ENCODE data around the gene GFRA1.
"Not testable (repeated sequence)": the region's sequence is repeated elsewhere in the genome, so short reads cannot be mapped to it uniquely, and the experiment has no call there.

Gene GFRA1

GRCh38 chr10:116183733-116184511 lies 89.1 kb downstream of the GFRA1 start:
- no peaks in the 10 kb centered on the region for H3K9me3 ChIP-seq (ENCODE audit: control insufficient read depth, low read length)
- no peaks in the 10 kb centered on the region for H3K36me3 ChIP-seq (ENCODE audit: control insufficient read depth, insufficient read depth, low read length)
- no peaks in the 10 kb centered on the region for H3K27me3 ChIP-seq (ENCODE audit: control insufficient read depth, insufficient read depth, low read length)
- no peak overlapping the region for H3K4me3 ChIP-seq (ENCODE audit: low read length)
- H3K9ac ChIP-seq (ENCODE audit: low read length): no peak overlapping the region
- H3K4me1 ChIP-seq (ENCODE audit: control insufficient read depth, insufficient read depth, low read length): no peaks in the 10 kb centered on the region

- H3K36me3 ChIP-seq (ENCODE audit: control insufficient read depth, insufficient read depth, low read length): no peaks in the 10 kb centered on the region
- no peaks in the 10 kb centered on the region for H3K27me3 ChIP-seq (ENCODE audit: control insufficient read depth, insufficient read depth, low read length)
- no peaks in the 10 kb centered on the region for H3K9me3 ChIP-seq (ENCODE audit: control insufficient read depth, low read length)
- no peaks in the 10 kb centered on the region for H3K4me1 ChIP-seq (ENCODE audit: control insufficient read depth, insufficient read depth, low read length)
- H3K9ac ChIP-seq (ENCODE audit: low read length): no peak overlapping the region
- H3K4me3 ChIP-seq (ENCODE audit: low read length): no peak overlapping the region
Measured at GRCh38 chr10:116182426-116182825, 90.6 kb downstream of the GFRA1 start.

GRCh38 chr10:116178086-116178605 lies 94.9 kb downstream of the GFRA1 start:
- Histone ChIP-seq H3K27me3 (ENCODE audit: control insufficient read depth, insufficient read depth, low read length) (no peaks in the 10 kb centered on the region), H3K9me3 (ENCODE audit: control insufficient read depth, low read length) (no peaks in the 10 kb centered on the region), H3K36me3 (ENCODE audit: control insufficient read depth, insufficient read depth, low read length) (no peaks in the 10 kb centered on the region), H3K4me3 (ENCODE audit: low read length) (no peak overlapping the region), H3K4me1 (ENCODE audit: control insufficient read depth, insufficient read depth, low read length) (no peaks in the 10 kb centered on the region), H3K9ac (ENCODE audit: low read length) (no peak overlapping the region)

- no peaks in the 10 kb centered on the region for H3K36me3 ChIP-seq (ENCODE audit: control insufficient read depth, insufficient read depth, low read length)
- no peaks in the 10 kb centered on the region for H3K4me1 ChIP-seq (ENCODE audit: control insufficient read depth, insufficient read depth, low read length)
- H3K4me3 ChIP-seq (ENCODE audit: low read length): no peak overlapping the region
- no peaks in the 10 kb centered on the region for H3K9me3 ChIP-seq (ENCODE audit: control insufficient read depth, low read length)
- H3K27me3 ChIP-seq (ENCODE audit: control insufficient read depth, insufficient read depth, low read length): no peaks in the 10 kb centered on the region
- H3K9ac ChIP-seq (ENCODE audit: low read length): no peak overlapping the region
Measured at GRCh38 chr10:116175231-116175630, 97.8 kb downstream of the GFRA1 start.

GRCh38 chr10:116171505-116171904 lies 101.5 kb downstream of the GFRA1 start:
- no peaks in the 10 kb centered on the region for H3K36me3 ChIP-seq (ENCODE audit: control insufficient read depth, insufficient read depth, low read length)
- H3K4me3 ChIP-seq (ENCODE audit: low read length): no peak overlapping the region
- H3K27me3 ChIP-seq (ENCODE audit: control insufficient read depth, insufficient read depth, low read length): no peaks in the 10 kb centered on the region

DNA sequence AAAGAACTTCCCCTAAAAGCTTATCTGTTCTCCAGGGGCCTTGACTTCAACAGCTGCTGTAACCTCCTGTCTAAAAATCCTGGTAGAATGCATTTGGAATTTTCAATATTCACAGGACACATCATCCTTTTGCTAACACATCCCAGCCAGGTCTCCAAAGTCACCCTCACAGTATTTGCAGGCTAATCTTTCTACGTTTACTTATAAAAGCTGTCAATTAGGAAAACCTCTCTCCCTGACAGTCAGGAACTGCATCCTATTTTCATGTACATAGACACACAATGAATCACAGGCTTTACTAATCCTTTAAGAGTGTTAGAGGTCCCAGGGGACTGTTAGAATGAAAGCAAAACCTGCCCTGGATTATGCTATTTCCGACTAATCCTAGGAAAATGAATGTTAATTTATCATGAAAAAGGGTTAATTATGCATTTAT lies 102.2 kb downstream of the GFRA1 start:
- Histone ChIP-seq H3K9me3 (ENCODE audit: control insufficient read depth, low read length) (no peaks in the 10 kb centered on the region), H3K27me3 (ENCODE audit: control insufficient read depth, insufficient read depth, low read length) (no peaks in the 10 kb centered on the region), H3K4me3 (ENCODE audit: low read length) (no peak overlapping the region), H3K36me3 (ENCODE audit: control insufficient read depth, insufficient read depth, low read length) (no peaks in the 10 kb centered on the region), H3K9ac (ENCODE audit: low read length) (no peak overlapping the region), H3K4me1 (ENCODE audit: control insufficient read depth, insufficient read depth, low read length) (no peaks in the 10 kb centered on the region)

More at GRCh38 chr10:116171505-116171904, 101.5 kb downstream of the GFRA1 start:
- Histone ChIP-seq H3K9ac (ENCODE audit: low read length) (no peak overlapping the region), H3K9me3 (ENCODE audit: control insufficient read depth, low read length) (no peaks in the 10 kb centered on the region), H3K4me1 (ENCODE audit: control insufficient read depth, insufficient read depth, low read length) (no peaks in the 10 kb centered on the region)

DNA sequence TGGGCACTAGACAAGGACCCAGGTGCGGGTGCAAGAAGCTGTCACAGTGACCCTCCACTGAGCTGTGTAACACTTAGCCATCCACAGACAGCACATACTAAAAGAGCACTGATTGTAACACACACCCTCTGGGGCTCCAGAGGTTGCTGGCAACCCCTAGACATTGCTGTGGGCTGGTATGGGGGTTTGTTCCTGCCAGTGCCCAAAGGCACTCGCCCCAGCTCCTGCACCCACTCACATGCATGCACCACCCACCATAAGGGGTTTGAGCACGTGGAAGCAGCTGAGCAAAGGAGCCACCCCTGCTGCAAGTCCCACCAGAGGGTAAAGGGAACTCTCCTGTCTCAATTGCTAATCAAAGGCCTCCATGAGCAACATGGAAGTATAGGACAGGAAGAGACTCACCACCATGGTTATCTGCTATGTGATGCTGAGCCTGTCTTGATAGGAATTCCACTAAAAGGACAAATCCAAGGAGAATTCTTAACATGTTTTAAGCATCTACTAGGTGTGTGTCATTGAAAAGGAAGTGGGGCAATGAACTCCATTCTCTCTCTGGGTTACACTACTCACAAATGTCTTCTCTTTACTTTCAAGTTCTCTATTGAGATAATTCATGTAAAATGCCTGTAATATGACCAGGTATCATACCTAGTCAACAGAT lies 103.1 kb downstream of the GFRA1 start:
- no peaks in the 10 kb centered on the region for H3K36me3 ChIP-seq (ENCODE audit: control insufficient read depth, insufficient read depth, low read length)
- no peak overlapping the region for H3K4me3 ChIP-seq (ENCODE audit: low read length)
- no peaks in the 10 kb centered on the region for H3K9me3 ChIP-seq (ENCODE audit: control insufficient read depth, low read length)
- H3K27me3 ChIP-seq (ENCODE audit: control insufficient read depth, insufficient read depth, low read length): no peaks in the 10 kb centered on the region
- no peaks in the 10 kb centered on the region for H3K4me1 ChIP-seq (ENCODE audit: control insufficient read depth, insufficient read depth, low read length)
- no peak overlapping the region for H3K9ac ChIP-seq (ENCODE audit: low read length)

- Histone ChIP-seq H3K9me3 (ENCODE audit: control insufficient read depth, low read length) (no peaks in the 10 kb centered on the region), H3K4me1 (ENCODE audit: control insufficient read depth, insufficient read depth, low read length) (no peaks in the 10 kb centered on the region), H3K36me3 (ENCODE audit: control insufficient read depth, insufficient read depth, low read length) (no peaks in the 10 kb centered on the region), H3K9ac (ENCODE audit: low read length) (no peak overlapping the region), H3K4me3 (ENCODE audit: low read length) (no peak overlapping the region), H3K27me3 (ENCODE audit: control insufficient read depth, insufficient read depth, low read length) (no peaks in the 10 kb centered on the region)
Measured at GRCh38 chr10:116168745-116169144, 104.3 kb downstream of the GFRA1 start.

- H3K4me3 ChIP-seq (ENCODE audit: low read length): no peak overlapping the region
- H3K4me1 ChIP-seq (ENCODE audit: control insufficient read depth, insufficient read depth, low read length): no peaks in the 10 kb centered on the region
- H3K36me3 ChIP-seq (ENCODE audit: control insufficient read depth, insufficient read depth, low read length): no peaks in the 10 kb centered on the region
- H3K9me3 ChIP-seq (ENCODE audit: control insufficient read depth, low read length): no peaks in the 10 kb centered on the region
- no peaks in the 10 kb centered on the region for H3K27me3 ChIP-seq (ENCODE audit: control insufficient read depth, insufficient read depth, low read length)
- H3K9ac ChIP-seq (ENCODE audit: low read length): no peak overlapping the region
Measured at GRCh38 chr10:116168329-116168728, 104.7 kb downstream of the GFRA1 start.

DNA sequence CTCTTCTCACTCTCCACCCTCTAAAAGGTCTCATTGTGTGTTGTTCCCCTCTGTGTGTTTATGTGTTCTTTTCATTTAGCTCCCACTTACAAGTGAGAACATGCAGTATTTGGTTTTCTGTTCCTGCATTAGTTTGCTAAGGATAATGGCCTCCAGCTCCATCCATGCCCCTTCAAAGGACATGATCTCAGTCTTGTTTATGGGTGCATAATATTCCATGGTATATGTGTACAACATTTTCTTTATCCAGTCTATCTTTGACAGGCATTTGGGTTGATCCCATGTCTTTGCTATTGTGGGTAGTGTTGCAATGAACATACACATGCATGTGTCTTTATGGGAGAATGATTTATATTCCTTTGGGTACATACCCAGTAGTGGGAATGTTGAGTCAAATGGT lies 107.1 kb downstream of the GFRA1 start:
- H3K27me3 ChIP-seq (ENCODE audit: control insufficient read depth, insufficient read depth, low read length); H3K9ac ChIP-seq (ENCODE audit: low read length); H3K4me1 ChIP-seq (ENCODE audit: control insufficient read depth, insufficient read depth, low read length); H3K36me3 ChIP-seq (ENCODE audit: control insufficient read depth, insufficient read depth, low read length); H3K4me3 ChIP-seq (ENCODE audit: low read length); H3K9me3 ChIP-seq (ENCODE audit: control insufficient read depth, low read length): not testable (repeated sequence)

DNA sequence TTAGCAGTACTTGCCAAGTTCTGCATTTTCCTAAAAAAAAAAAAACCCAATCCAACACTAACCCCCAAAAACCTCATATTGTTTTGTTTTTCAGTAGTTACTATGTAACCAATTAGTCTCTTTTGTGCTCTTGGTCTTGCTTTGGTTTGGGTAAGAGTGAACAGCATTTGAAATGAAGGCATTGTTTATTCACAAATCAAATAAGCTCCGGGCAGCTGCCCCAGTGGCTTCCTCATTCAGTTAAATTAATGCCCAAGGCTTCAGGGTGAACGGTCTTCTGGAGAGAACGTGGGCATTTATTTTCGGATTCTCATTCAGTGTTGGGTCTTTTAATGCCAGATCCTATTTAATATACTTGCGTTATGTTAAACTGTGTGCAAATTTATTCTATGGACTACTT lies 108.7 kb downstream of the GFRA1 start:
- no peaks in the 10 kb centered on the region for H3K27me3 ChIP-seq (ENCODE audit: control insufficient read depth, insufficient read depth, low read length)
- no peaks in the 10 kb centered on the region for H3K4me1 ChIP-seq (ENCODE audit: control insufficient read depth, insufficient read depth, low read length)
- no peak overlapping the region for H3K9ac ChIP-seq (ENCODE audit: low read length)
- no peak overlapping the region for H3K4me3 ChIP-seq (ENCODE audit: low read length)
- H3K9me3 ChIP-seq (ENCODE audit: control insufficient read depth, low read length): no peaks in the 10 kb centered on the region
- H3K36me3 ChIP-seq (ENCODE audit: control insufficient read depth, insufficient read depth, low read length): no peaks in the 10 kb centered on the region

- Histone ChIP-seq H3K27me3 (ENCODE audit: control insufficient read depth, insufficient read depth, low read length) (no peaks in the 10 kb centered on the region), H3K4me3 (ENCODE audit: low read length) (no peak overlapping the region), H3K4me1 (ENCODE audit: control insufficient read depth, insufficient read depth, low read length) (no peaks in the 10 kb centered on the region), H3K9ac (ENCODE audit: low read length) (no peak overlapping the region), H3K9me3 (ENCODE audit: control insufficient read depth, low read length) (no peaks in the 10 kb centered on the region), H3K36me3 (ENCODE audit: control insufficient read depth, insufficient read depth, low read length) (no peaks in the 10 kb centered on the region)
Measured at GRCh38 chr10:116163333-116164131, 109.5 kb downstream of the GFRA1 start.

All from mucosa of stomach (tissue), 1 donor.